Iris pigment epithelial cell (primary cell): ENCODE data around the gene XRCC5.
"Not testable (repeated sequence)": the region's sequence is repeated elsewhere in the genome, so short reads cannot be mapped to it uniquely, and the experiment has no call there.

Source experiments
- DNase-seq: peaks from one replicate; pipeline ENCODE4 v3.0.0-alpha.2; 2011; ENCODE audit warnings: low read depth

Gene XRCC5

DNA sequence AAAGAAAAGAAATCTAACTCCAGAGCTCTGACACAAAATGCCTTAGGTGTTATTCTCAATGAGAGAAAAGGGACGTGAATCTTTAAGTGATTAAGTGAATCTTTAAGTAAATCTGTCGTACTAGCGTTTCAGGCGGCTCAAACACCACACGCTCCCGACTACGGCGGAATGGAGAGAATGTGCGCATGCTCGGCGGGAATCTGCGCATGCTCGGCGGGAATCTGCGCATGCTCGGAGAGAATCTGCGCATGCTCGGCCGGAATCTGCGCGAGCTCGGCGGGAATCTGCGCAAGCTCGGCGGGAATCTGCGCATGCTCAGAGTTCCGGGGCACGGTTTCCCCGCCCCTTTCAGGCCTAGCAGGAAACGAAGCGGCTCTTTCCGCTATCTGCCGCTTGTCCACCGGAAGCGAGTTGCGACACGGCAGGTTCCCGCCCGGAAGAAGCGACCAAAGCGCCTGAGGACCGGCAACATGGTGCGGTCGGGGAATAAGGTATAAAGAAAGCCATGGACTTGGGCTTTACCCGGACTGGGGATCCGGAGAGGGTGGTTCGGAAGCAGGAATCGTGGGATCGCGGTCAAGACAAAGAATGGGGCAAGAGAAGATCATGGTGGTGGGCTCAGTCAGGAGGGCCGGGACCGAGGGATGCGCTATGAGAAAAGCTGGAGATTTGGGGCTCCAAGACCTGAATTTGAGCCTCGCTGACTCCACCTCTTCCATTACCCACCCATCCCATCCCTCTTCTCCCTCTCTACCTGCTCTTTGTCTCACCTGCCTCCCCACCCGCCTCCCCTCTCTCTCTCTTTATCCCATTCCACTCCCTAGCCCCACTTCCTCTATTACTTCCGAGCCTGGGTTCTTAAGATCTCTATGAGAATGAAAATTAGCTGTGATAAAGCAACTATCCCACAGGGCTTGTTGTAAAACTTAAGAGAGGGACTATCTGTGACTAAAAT lies at the start of gene XRCC5:
Gene XRCC5 (plus strand): TSS at position 382 of the 955 bp plus-strand sequence. CDS start 89 bp downstream, at position 471.
- peak; percentile 94 for DNase-seq

- peak; percentile 27 for DNase-seq
These were observed 45.0 kb upstream of the XRCC5 start for GRCh38 chr2:216064014-216064630.

- no peak for DNase-seq
These were observed 44.5 kb upstream of the XRCC5 start for GRCh38 chr2:216064665-216065064.

DNA sequence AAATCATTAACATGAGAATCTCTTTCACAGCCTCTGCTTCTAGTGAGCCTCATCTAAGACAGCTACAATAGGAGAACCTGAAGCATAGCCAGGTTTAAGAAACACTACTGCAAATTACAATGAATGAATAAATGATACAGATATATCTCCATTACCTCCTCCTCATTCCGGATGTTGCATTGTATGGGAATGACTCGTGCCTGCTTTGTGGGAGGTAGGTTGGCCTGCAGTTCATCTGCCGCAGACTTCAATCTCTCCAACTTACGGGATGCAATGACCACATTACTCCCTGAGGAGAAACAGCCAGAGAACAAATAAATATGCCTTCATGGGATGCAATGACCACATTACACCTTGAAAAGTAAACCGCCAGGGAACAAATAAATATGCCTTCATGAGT lies 42.9 kb upstream of the XRCC5 start:
- DNase-seq, result peak; percentile 77

DNA sequence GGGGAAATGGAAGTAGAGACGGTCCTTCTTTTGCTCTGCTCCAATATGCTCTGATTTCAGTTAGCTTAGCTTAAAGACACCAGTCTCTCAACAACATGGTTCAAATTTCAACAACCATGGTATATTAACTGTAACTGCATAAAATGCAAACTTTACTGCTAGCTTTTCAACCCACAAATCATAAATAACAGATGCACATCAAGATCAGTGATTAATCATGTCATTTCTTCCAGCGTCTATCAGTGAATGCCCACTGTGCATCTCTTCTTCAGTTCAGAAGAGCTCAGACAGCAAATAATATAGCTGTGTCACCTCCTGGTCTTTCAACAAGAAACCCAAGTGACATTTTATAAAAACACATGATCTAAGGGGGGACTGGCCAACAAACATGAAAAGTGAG lies 40.1 kb upstream of the XRCC5 start:
- no peak for DNase-seq

- DNase-seq, result no peak
These were observed 39.0 kb upstream of the XRCC5 start for GRCh38 chr2:216070195-216070594.

DNA sequence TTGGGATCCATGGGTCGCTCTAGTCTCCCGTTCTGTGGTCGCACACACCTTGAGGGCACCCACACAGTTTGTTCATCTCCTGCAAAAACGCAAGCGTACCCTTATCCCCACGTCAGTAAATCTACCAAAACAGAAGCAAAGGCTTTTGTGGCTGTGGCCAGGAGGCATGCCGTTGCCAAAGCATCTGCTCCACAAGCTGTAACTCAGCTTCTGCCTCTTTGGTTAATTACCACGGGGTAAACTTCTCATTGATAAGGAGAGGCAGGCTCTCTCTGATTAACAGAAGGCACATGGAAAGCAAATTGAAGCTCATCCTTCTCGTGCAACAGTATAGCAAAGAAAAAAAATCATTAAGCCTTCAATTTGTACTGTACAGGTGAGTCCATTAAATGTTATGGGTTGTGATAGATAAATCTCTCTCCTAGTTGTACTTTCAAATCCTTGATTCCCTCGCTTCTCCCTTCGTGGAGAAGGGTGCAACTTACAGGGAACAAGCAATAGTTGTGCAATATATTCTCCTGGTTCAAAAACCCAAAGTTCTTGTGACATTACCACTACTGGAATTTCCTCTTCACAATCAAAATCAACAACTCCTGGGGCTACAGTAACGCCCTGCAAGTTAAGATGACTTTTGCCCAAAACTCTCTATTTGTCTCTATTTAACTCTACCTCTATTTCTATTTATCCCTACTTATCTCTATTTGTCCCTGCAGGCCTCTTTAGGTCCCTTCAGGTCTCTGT lies 37.9 kb upstream of the XRCC5 start:
- peak; percentile 34 for DNase-seq

DNA sequence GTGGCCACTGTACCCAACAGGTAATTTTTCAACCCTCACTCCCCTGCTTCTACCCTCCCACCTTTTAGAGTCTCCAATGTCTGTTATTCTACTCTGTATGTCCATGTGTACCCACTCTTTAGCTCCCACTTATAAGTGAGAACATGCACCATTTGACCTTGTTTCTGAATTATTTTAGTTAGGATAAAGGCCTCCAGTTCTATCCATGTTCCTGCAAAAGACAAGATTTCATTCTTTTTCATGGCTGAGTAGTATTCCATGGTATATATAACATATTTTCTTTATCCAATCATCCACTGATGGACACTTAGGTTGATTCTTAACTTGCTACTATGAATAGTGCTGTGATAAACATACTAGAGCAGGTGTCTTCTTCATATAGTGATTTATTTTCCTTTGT lies 36.7 kb upstream of the XRCC5 start:
- DNase-seq, result no peak

- DNase-seq, result no peak
These were observed 35.4 kb upstream of the XRCC5 start for GRCh38 chr2:216073773-216074172.

DNA sequence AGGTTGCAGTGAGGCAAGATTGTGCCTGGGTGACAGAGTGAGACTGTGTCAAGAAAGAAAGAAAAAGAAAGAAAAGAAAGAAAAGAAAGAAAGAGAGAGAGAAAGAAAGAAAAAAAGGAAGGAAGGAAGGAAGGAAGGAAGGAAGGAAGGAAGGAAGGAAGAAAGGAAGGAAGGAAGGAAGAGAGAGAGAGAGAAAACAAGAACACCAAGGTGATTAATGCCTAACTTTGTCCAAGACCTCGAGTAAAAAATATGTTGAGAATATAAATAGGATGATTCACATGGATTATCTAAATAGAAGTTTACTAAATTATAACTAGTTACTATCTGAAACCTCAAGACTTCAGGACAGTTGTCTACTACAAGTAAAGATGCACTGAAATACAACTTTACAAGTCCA lies 34.8 kb upstream of the XRCC5 start:
- no peak for DNase-seq

DNA sequence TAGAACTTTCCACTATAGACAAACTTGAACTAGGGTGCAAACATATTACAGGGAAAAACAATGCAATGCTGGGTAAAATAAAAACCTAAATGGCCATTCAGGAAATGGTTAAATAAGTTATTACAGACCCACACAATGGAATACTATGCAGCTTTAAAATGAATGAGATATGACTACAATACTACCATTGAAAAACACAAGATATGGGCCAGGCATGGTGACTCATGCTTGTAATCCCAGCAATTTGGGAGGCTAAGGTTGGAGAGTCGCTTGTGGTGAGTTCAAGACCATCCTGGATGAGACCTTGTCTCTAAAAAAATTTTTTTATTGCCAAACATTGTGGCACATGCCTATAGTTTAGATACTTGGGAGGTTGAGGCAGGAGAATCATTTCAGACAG lies 34.4 kb upstream of the XRCC5 start:
- no peak for DNase-seq

GRCh38 chr2:216075510-216076485 lies 33.4 kb upstream of the XRCC5 start:
- no peak for DNase-seq

- no peak for DNase-seq
These were observed 30.4 kb upstream of the XRCC5 start for GRCh38 chr2:216078776-216079175.

GRCh38 chr2:216080048-216080447 lies 29.1 kb upstream of the XRCC5 start:
- DNase-seq, result not testable (repeated sequence)

- DNase-seq, result no peak
These were observed 28.1 kb upstream of the XRCC5 start for GRCh38 chr2:216081012-216081411.

- DNase-seq, result peak; percentile 58
These were observed 27.5 kb upstream of the XRCC5 start, which contains the start of the genes PECR and TMEM169 for GRCh38 chr2:216081487-216082116. PECR (minus strand) TSS chr2:216081809; CDS start chr2:216081741, 68 bp downstream. TMEM169 (plus strand) TSS chr2:216081919; CDS start chr2:216095964, 14,045 bp downstream.

DNA sequence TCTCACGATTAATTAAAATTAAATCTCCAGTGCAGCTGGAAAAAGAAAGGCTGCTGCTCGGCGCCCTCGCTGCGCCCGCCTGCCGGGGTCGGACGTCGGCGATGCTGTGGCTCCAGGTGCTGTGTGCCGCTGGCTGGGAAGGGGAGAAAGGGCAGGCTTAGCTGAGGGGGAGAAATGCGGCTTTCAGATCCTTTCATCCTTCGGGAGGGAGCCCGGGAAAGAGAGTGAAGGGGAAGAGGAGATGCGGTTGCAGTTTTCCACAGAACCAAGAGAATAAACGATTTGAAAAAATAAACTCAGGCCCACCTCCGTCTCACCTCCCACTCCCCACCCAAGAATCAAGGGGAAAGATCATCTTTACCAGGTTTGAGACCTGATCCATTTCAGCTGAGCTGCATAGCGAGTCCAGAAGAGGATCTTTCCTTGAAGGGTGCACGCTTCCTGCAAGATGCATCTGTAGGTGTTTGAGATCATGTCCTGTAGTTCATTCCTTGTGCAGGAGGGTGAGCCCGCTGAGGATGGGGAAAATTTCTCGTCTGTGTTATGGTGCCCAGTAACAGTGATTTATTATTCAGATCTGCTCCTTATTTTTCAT lies 26.9 kb upstream of the XRCC5 start:
- no peak for DNase-seq

DNA sequence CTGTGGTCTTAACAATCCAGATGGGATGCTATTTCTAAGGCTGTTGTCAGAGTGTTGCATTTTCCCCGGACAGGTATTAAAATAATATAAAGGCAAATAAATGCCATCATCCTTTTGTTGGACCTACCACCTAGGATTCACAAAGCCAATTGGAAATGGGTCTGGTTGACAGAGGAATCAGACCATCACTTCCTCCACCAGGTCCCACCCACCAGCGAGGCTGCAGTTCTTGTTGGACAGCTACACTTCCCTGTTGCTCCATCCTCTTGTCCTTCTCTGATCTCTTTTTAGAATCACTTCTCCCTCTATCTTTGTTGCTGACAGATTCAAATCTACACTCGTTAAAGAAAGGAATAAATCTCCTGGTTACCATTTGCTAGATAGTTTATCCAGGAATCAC lies 26.3 kb upstream of the XRCC5 start:
- no peak for DNase-seq

- DNase-seq, result peak; percentile 58
These were observed 25.5 kb upstream of the XRCC5 start for GRCh38 chr2:216083464-216084281.
